H9 (cell line): Measurements from ENCODE around the gene PAQR3. TPM values are rescaled to one million over a fixed set of nuclear protein-coding genes. Genes with fewer than 3 reads are reported as not detected.

Experiments
- DNase-seq: peaks from one replicate; pipeline ENCODE4 v3.0.0-alpha.2; 2017
- H2AFZ ChIP-seq: one replicate; pipeline ENCODE4 v1.6.1; 2013; ENCODE audit warnings: mild to moderate bottlenecking, low read length, control low read depth, moderate library complexity
- H2AK5ac ChIP-seq: 2 replicates; pipeline ENCODE4 v1.6.1; 2013; ENCODE audit warnings: low read length, control low read depth, mixed read lengths; ENCODE audit not compliant: insufficient read length
- H2BK120ac ChIP-seq: one replicate; pipeline ENCODE4 v1.6.1; 2013; ENCODE audit warnings: low read depth, mild to moderate bottlenecking, low read length, control low read depth, inconsistent platforms; ENCODE audit not compliant: poor library complexity, severe bottlenecking
- H2BK12ac ChIP-seq: 2 replicates; pipeline ENCODE4 v1.6.1; 2013; ENCODE audit warnings: low read length, control low read depth, mixed read lengths, low read depth; ENCODE audit not compliant: insufficient read length
- H2BK15ac ChIP-seq: 2 replicates; pipeline ENCODE4 v1.6.1; 2013; ENCODE audit warnings: low read depth, low read length, control low read depth
- H2BK20ac ChIP-seq: one replicate; pipeline ENCODE4 v1.6.1; 2013; ENCODE audit warnings: low read depth, mild to moderate bottlenecking, low read length, control low read depth, inconsistent platforms; ENCODE audit not compliant: poor library complexity, severe bottlenecking
- H2BK5ac ChIP-seq: 2 replicates; pipeline ENCODE4 v1.6.1; 2013; ENCODE audit warnings: low read length, control low read depth, mixed read lengths; ENCODE audit not compliant: insufficient read length
- H3K14ac ChIP-seq: 2 replicates; pipeline ENCODE4 v1.6.1; 2013; ENCODE audit warnings: low read length, control low read depth; ENCODE audit not compliant: insufficient read depth
- H3K18ac ChIP-seq: 2 replicates; pipeline ENCODE4 v1.6.1; 2013; ENCODE audit warnings: low read depth, mild to moderate bottlenecking, mixed read lengths, low read length, control low read depth; ENCODE audit not compliant: insufficient read length
- H3K23ac ChIP-seq: 2 replicates; pipeline ENCODE4 v1.6.1; 2013; ENCODE audit warnings: low read length, control low read depth, mixed read lengths, low read depth; ENCODE audit not compliant: insufficient read length
- H3K23me2 ChIP-seq: 2 replicates; pipeline ENCODE4 v1.6.1; 2013; ENCODE audit warnings: low read depth, mild to moderate bottlenecking, mixed read lengths, low read length, control low read depth; ENCODE audit not compliant: insufficient read length, poor library complexity, severe bottlenecking
- H3K27ac ChIP-seq: 2 replicates; pipeline ENCODE4 v1.5.1; 2013; ENCODE audit warnings: low read length, control low read depth, mixed read lengths, low read depth; ENCODE audit not compliant: insufficient read length
- H3K27me3 ChIP-seq: 2 replicates; pipeline ENCODE4 v1.6.1; 2013; ENCODE audit warnings: low read length, control low read depth, inconsistent platforms; ENCODE audit not compliant: insufficient read depth
- H3K4ac ChIP-seq: 2 replicates; pipeline ENCODE4 v1.6.1; 2013; ENCODE audit warnings: low read depth, mild to moderate bottlenecking, control low read depth, inconsistent platforms, low read length, moderate library complexity
- H3K4me1 ChIP-seq: 2 replicates; pipeline ENCODE4 v1.6.1; 2013; ENCODE audit warnings: low read length, control low read depth, inconsistent platforms; ENCODE audit not compliant: insufficient read depth
- H3K4me2 ChIP-seq: 2 replicates; pipeline ENCODE4 v1.6.1; 2013; ENCODE audit warnings: low read length, control low read depth, mixed read lengths; ENCODE audit not compliant: insufficient read length, insufficient read depth
- H3K56ac ChIP-seq: 2 replicates; pipeline ENCODE4 v1.6.1; 2013; ENCODE audit warnings: low read depth, mild to moderate bottlenecking, mixed read lengths, low read length, control low read depth; ENCODE audit not compliant: insufficient read length
- H3K79me1 ChIP-seq: 2 replicates; pipeline ENCODE4 v1.6.1; 2013; ENCODE audit warnings: low read depth, mild to moderate bottlenecking, moderate library complexity, low read length, control low read depth, inconsistent platforms; ENCODE audit not compliant: insufficient read depth, poor library complexity, severe bottlenecking
- H3K79me2 ChIP-seq: 2 replicates; pipeline ENCODE4 v1.6.1; 2013; ENCODE audit warnings: low read length, control low read depth, inconsistent platforms; ENCODE audit not compliant: insufficient read depth
- H3K9ac ChIP-seq: 2 replicates; pipeline ENCODE4 v1.6.1; 2013; ENCODE audit warnings: low read length, control low read depth, mixed read lengths; ENCODE audit not compliant: insufficient read length; ENCODE audit errors: extremely low read depth
- H3K9me3 ChIP-seq: one replicate; pipeline ENCODE4 v1.6.1; 2013; ENCODE audit warnings: low read depth, low read length, inconsistent platforms; ENCODE audit not compliant: control insufficient read depth
- H3T11ph ChIP-seq: one replicate; pipeline ENCODE4 v1.6.1; 2013; ENCODE audit warnings: mild to moderate bottlenecking, low read length, control low read depth, inconsistent platforms
- H4K20me1 ChIP-seq: one replicate; pipeline ENCODE4 v1.6.1; 2013; ENCODE audit not compliant: control insufficient read depth, insufficient read length, insufficient read depth
- H4K5ac ChIP-seq: 2 replicates; pipeline ENCODE4 v1.6.1; 2013; ENCODE audit warnings: low read depth, mild to moderate bottlenecking, mixed read lengths, low read length, control low read depth; ENCODE audit not compliant: insufficient read length
- H4K8ac ChIP-seq: replicated peaks from 2 replicates; pipeline ENCODE4 v1.6.1; 2013; ENCODE audit warnings: low read length, control low read depth, mixed read lengths, low read depth; ENCODE audit not compliant: insufficient read length
- H4K91ac ChIP-seq: 2 replicates; pipeline ENCODE4 v1.6.1; 2013; ENCODE audit warnings: low read depth, mild to moderate bottlenecking, moderate library complexity, mixed read lengths, low read length, control low read depth; ENCODE audit not compliant: insufficient read length
- H3K27ac Mint-ChIP-seq, 3 experiments: 2 replicates in 2 of 3; 3 replicates in 1 of 3; pipeline ENCODE4 v1.8.0; 2020 to 2021; ENCODE audit warnings: mixed read lengths in 3 of 3, mild to moderate bottlenecking in 1 of 3, moderate library complexity in 1 of 3
- H3K27me3 Mint-ChIP-seq: 2 replicates; pipeline ENCODE4 v1.8.0; 2021; ENCODE audit warnings: low read depth, mild to moderate bottlenecking, moderate library complexity, mixed read lengths
- H3K36me3 Mint-ChIP-seq, 3 experiments: 2 replicates in 2 of 3; 3 replicates in 1 of 3; pipeline ENCODE4 v1.8.0; 2020 to 2021; ENCODE audit warnings: low read depth in 3 of 3, mixed read lengths in 3 of 3; ENCODE audit not compliant: insufficient read depth in 1 of 3
- H3K4me1 Mint-ChIP-seq, 2 experiments: 2 replicates each; pipeline ENCODE4 v1.8.0; 2020; ENCODE audit warnings: mixed read lengths in 2 of 2
- H3K4me3 Mint-ChIP-seq, 2 experiments: 2 replicates in 1 of 2; 3 replicates in 1 of 2; pipeline ENCODE4 v1.8.0; 2020 to 2021; ENCODE audit warnings: mild to moderate bottlenecking in 2 of 2, mixed read lengths in 2 of 2, moderate library complexity in 1 of 2
- H3K9me3 Mint-ChIP-seq, 2 experiments: 2 replicates in 1 of 2; 3 replicates in 1 of 2; pipeline ENCODE4 v1.8.0; 2020; ENCODE audit warnings: mild to moderate bottlenecking in 2 of 2, mixed read lengths in 2 of 2, moderate library complexity in 1 of 2
- WGBS: extraction: QIAGEN DNeasy Blood & Tissue Kit; methylation state at CpG from one replicate; pipeline ENCODE4 v1.1.7; 2013; ENCODE audit warnings: missing lambda C conversion rate, low lambda C conversion rate, mixed read lengths; ENCODE audit not compliant: insufficient read length; ENCODE audit errors: extremely low coverage; 5-methylcytosine and 5-hydroxymethylcytosine counted together
- total RNA-seq: library from RNA; stranded (reverse); gene quantifications from 2 replicates; pipeline ENCODE4 v1.2.1, GENCODE V29; 2021
- TF ChIP-seq, protein P1 (sequence below): fragments of 200-600 bp; sonication (generic); conservative IDR thresholded peaks from 3 replicates; pipeline ENCODE4 v1.8.0; 2021; ENCODE audit warnings: antibody characterized with exemption, mild to moderate bottlenecking

The PAQR3 gene
- total RNA-seq, 1 experiment from 2014 or later = 26.3 TPM

GRCh38 chr4:78971776-78972175 is 32.5 kb upstream of the PAQR3 start:
- Histone ChIP-seq H4K5ac (no peak overlapping the region), H2AFZ (no peak overlapping the region)

More at GRCh38 chr4:78971776-78972175, 32.5 kb upstream of the PAQR3 start:
- H3K27ac Mint-ChIP-seq = no peak overlapping the region
- no peak overlapping the region for H2BK15ac ChIP-seq
- no peaks in the 10 kb centered on the region for H3K4me1 ChIP-seq
- peaks cover 4 to 15% of the 10 kb centered on the region in 2 experiments; a peak in 3 of 4 replicates for H3K4me1 Mint-ChIP-seq
- H2AK5ac ChIP-seq = no peak overlapping the region
- no peak overlapping the region for H3K4ac ChIP-seq
- no peak for DNase-seq
- no peak overlapping the region for H2BK12ac ChIP-seq
- no peak overlapping the region for H2BK20ac ChIP-seq
- no peaks in the 10 kb centered on the region for H3K79me2 ChIP-seq
- no peak overlapping the region for H2BK120ac ChIP-seq
- no peaks in the 10 kb centered on the region; the same call in 1 of the 2 replicates for H3K27me3 Mint-ChIP-seq
- no peak overlapping the region for H3K56ac ChIP-seq
- H4K8ac ChIP-seq = no peak overlapping the region
- no peaks in the 10 kb centered on the region; a peak in 1 of 5 replicates for H3K9me3 Mint-ChIP-seq
- H3K14ac ChIP-seq = no peak overlapping the region
- WGBS = no CpG with 5 or more reads among the region's 1 CpG
- no peaks in the 10 kb centered on the region for H3K36me3 Mint-ChIP-seq
- H3K27ac ChIP-seq = no peak overlapping the region
- no peaks in the 10 kb centered on the region for H3K27me3 ChIP-seq
- no peak overlapping the region for H2BK5ac ChIP-seq
- H3K79me1 ChIP-seq = no peaks in the 10 kb centered on the region
- TF ChIP-seq, protein P1, sequence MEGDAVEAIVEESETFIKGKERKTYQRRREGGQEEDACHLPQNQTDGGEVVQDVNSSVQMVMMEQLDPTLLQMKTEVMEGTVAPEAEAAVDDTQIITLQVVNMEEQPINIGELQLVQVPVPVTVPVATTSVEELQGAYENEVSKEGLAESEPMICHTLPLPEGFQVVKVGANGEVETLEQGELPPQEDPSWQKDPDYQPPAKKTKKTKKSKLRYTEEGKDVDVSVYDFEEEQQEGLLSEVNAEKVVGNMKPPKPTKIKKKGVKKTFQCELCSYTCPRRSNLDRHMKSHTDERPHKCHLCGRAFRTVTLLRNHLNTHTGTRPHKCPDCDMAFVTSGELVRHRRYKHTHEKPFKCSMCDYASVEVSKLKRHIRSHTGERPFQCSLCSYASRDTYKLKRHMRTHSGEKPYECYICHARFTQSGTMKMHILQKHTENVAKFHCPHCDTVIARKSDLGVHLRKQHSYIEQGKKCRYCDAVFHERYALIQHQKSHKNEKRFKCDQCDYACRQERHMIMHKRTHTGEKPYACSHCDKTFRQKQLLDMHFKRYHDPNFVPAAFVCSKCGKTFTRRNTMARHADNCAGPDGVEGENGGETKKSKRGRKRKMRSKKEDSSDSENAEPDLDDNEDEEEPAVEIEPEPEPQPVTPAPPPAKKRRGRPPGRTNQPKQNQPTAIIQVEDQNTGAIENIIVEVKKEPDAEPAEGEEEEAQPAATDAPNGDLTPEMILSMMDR = no peak
- no peak overlapping the region for H3K4me2 ChIP-seq
- no peak overlapping the region for H3T11ph ChIP-seq
- no peaks in the 10 kb centered on the region for H4K20me1 ChIP-seq
- no peak overlapping the region for H4K91ac ChIP-seq
- H3K18ac ChIP-seq = no peak overlapping the region
- H3K9me3 ChIP-seq = no peaks in the 10 kb centered on the region
- no peak overlapping the region for H3K9ac ChIP-seq
- no peaks in the 10 kb centered on the region for H3K23me2 ChIP-seq
- H3K4me3 Mint-ChIP-seq = no peak overlapping the region
- H3K23ac ChIP-seq = no peak overlapping the region
